H1 (cell line): ENCODE data around the gene PDE8B. TPM values are rescaled to one million over a fixed set of nuclear protein-coding genes. Genes with fewer than 3 reads are reported as not detected.

ENCODE experiments used
- CTBP2 ChIP-seq: IDR thresholded peaks from 2 replicates; pipeline ENCODE4 v1.7.0; 2011; ENCODE audit warnings: borderline replicate concordance, mild to moderate bottlenecking, moderate library complexity, mixed read lengths, low read length; ENCODE audit not compliant: insufficient read depth, insufficient read length
- EGR1 ChIP-seq: IDR thresholded peaks from 2 replicates; pipeline ENCODE4 v1.6.1; 2011; ENCODE audit warnings: low read depth, low read length, borderline replicate concordance
- POLR2A ChIP-seq, 2 experiments: IDR thresholded peaks; 1 replicate in 1 of 2; 2 replicates in 1 of 2; pipeline ENCODE4 v1.6.1; 2011; ENCODE audit warnings: low read depth in 2 of 2, low read length in 2 of 2, mild to moderate bottlenecking in 2 of 2; ENCODE audit errors: control extremely low read depth in 1 of 2
- POLR2AphosphoS5 ChIP-seq: IDR thresholded peaks from 2 replicates; pipeline ENCODE4 v1.6.1; 2011; ENCODE audit warnings: low read depth, low read length
- RFX5 ChIP-seq: IDR thresholded peaks from 2 replicates; pipeline ENCODE4 v1.6.1; 2011; ENCODE audit warnings: low read depth, low read length, improper control_type of control experiment, borderline replicate concordance
- RXRA ChIP-seq: IDR thresholded peaks from 2 replicates; pipeline ENCODE4 v1.6.1; 2011; ENCODE audit warnings: low read depth, mild to moderate bottlenecking, low read length, moderate library complexity; ENCODE audit not compliant: insufficient read depth
- SUZ12 ChIP-seq: fragments of 200-600 bp; sonication (generic); IDR thresholded peaks from 2 replicates; pipeline ENCODE4 v1.6.1; 2012; ENCODE audit warnings: mild to moderate bottlenecking, inconsistent platforms, low read length, moderate library complexity, mixed read lengths
- ZNF274 ChIP-seq: IDR thresholded peaks from 2 replicates; pipeline ENCODE4 v1.7.0; 2012; ENCODE audit warnings: low read length, borderline replicate concordance; ENCODE audit errors: extremely low read depth
- polyA plus RNA-seq, 7 experiments: library from polyadenylated mRNA; depleted of rRNA in 3 of 7; stranded (reverse) in 5 of 7; unstranded in 2 of 7; fragments of >200 nt in 5 of 7; fragments of 200-250 nt in 2 of 7; gene quantifications; 1 replicate in 5 of 7; 2 replicates in 1 of 7; 4 replicates in 1 of 7; pipeline versions ENCODE4 v1.2.1 to v1.2.3, GENCODE V29; 2011 to 2013; ENCODE audit warnings: missing spikeins in 2 of 7, mixed read lengths in 2 of 7
- total RNA-seq: library from RNA; stranded (reverse); fragmentation: NEBNext Ultra II Directional; extraction: Animal tissue kit (Norgen Biotek cat#: 25700); gene quantifications from 2 replicates; pipeline ENCODE4 v1.2.1, GENCODE V29; 2021
- TF ChIP-seq, protein P1 (sequence below): IDR thresholded peaks from 2 replicates; pipeline ENCODE4 v1.6.1; 2012; ENCODE audit warnings: inconsistent platforms

PDE8B gene
- total and polyA plus RNA-seq, 2 of the 8 experiments (the other 6 are each of a cell fraction or from before 2014, with no cell fraction given), result 0.32 to 1.1 TPM

DNA sequence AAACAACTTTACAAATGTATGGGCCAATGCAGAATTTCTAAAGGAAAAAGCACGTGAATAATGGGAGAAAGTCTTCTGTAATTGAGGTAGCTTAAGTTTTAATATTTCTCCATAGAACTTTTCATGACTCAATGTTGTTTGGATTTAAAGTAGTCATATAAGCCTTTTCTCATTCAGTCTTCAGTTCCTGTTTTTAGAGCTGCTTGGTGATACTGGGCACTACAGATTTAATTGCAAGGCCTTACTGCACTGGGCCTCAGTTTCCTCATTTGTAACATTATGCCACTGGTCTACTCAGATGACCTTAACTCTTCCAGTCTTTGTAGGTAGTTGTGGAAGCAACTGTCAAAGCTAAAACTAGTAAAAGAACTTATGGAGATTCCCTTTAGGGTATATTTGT, 221.2 kb downstream of the PDE8B start (continued):
- no peak for TF ChIP-seq ZNF274
- TF ChIP-seq, protein P1, sequence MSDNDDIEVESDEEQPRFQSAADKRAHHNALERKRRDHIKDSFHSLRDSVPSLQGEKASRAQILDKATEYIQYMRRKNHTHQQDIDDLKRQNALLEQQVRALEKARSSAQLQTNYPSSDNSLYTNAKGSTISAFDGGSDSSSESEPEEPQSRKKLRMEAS, result no peak
- no peak for TF ChIP-seq POLR2AphosphoS5
- no peak for TF ChIP-seq RFX5
- TF ChIP-seq EGR1, result no peak
- TF ChIP-seq RXRA, result no peak
- no peak for TF ChIP-seq CTBP2
- no peak for TF ChIP-seq SUZ12
- TF ChIP-seq POLR2A (IDR thresholded peaks at IDR 0.05; ENCODE audit: control extremely low read depth in 1 of 2, low read depth in 2 of 2, low read length in 2 of 2), result no peak
- TF ChIP-seq, all 59 proteins: peak for 0
